HG03025 (cell line): ENCODE data around the gene NBDY.
A peak's percentile ranks its signal among the peaks of the same experiment; 100 is the strongest.
"Not testable (repeated sequence)": the region's sequence is repeated elsewhere in the genome, so short reads cannot be mapped to it uniquely, and the experiment has no call there.

ENCODE experiments used
- ATAC-seq: cut with Tn5 transposase; IDR thresholded peaks from one replicate; pipeline ENCODE4 v1.9.1; 2021; ENCODE audit warnings: mild to moderate bottlenecking, moderate library complexity; ENCODE audit not compliant: unreplicated experiment, low FRiP score

NBDY gene

GRCh38 chrX:56729152-56729850, at the start of gene NBDY:
TSS of gene NBDY (plus strand) at chrX:56729243. CDS start at chrX:56729354, 111 bp downstream.
- peak; percentile 53 for ATAC-seq

- ATAC-seq: not testable (repeated sequence)
Measured at GRCh38 chrX:56704530-56704929, 24.5 kb upstream of the NBDY start.

- ATAC-seq: no peak
Measured at GRCh38 chrX:56726605-56727004, 2.4 kb upstream of the NBDY start.

- no peak for ATAC-seq
Measured at GRCh38 chrX:56727531-56727930, 1.5 kb upstream of the NBDY start.

GRCh38 chrX:56728321-56728720, 722 bp upstream of the NBDY start:
- no peak for ATAC-seq

- ATAC-seq: peak; percentile 40
Measured at GRCh38 chrX:56728752-56729151, 291 bp upstream of the NBDY start.

- no peak for ATAC-seq
Measured at GRCh38 chrX:56733459-56734046, 4.5 kb downstream of the NBDY start.

GRCh38 chrX:56736219-56736618, 7.2 kb downstream of the NBDY start:
- ATAC-seq: no peak

- no peak for ATAC-seq
Measured at GRCh38 chrX:56738670-56739069, 9.6 kb downstream of the NBDY start.

- ATAC-seq: no peak
Measured at GRCh38 chrX:56744996-56745395, 16.0 kb downstream of the NBDY start.

GRCh38 chrX:56746996-56747395, 18.0 kb downstream of the NBDY start:
- ATAC-seq: no peak

- no peak for ATAC-seq
Measured at GRCh38 chrX:56751071-56751470, 22.0 kb downstream of the NBDY start.

- ATAC-seq: peak; percentile 84
Measured at GRCh38 chrX:56757327-56757726, 28.3 kb downstream of the NBDY start.

- no peak for ATAC-seq
Measured at GRCh38 chrX:56758456-56758855, 29.4 kb downstream of the NBDY start.

GRCh38 chrX:56759736-56760409, 30.8 kb downstream of the NBDY start:
- no peak for ATAC-seq

- not testable (repeated sequence) for ATAC-seq
Measured at GRCh38 chrX:56760410-56761124, 31.5 kb downstream of the NBDY start.

GRCh38 chrX:56761167-56761566, 32.1 kb downstream of the NBDY start:
- no peak for ATAC-seq

GRCh38 chrX:56762220-56762619, 33.2 kb downstream of the NBDY start:
- no peak for ATAC-seq

- no peak for ATAC-seq
Measured at GRCh38 chrX:56762707-56763555, 33.9 kb downstream of the NBDY start.

GRCh38 chrX:56763556-56764152, 34.6 kb downstream of the NBDY start:
- peak; percentile 31 for ATAC-seq
